GM19463 (cell line): Measurements from ENCODE around the gene IL6ST.
"Not testable (repeated sequence)": the region's sequence is repeated elsewhere in the genome, so short reads cannot be mapped to it uniquely, and the experiment has no call there.

Experiments
- ATAC-seq: cut with Tn5 transposase; IDR thresholded peaks from one replicate; pipeline ENCODE4 v1.9.1; 2021; ENCODE audit warnings: mild to moderate bottlenecking, moderate library complexity; ENCODE audit not compliant: unreplicated experiment

Gene IL6ST

DNA sequence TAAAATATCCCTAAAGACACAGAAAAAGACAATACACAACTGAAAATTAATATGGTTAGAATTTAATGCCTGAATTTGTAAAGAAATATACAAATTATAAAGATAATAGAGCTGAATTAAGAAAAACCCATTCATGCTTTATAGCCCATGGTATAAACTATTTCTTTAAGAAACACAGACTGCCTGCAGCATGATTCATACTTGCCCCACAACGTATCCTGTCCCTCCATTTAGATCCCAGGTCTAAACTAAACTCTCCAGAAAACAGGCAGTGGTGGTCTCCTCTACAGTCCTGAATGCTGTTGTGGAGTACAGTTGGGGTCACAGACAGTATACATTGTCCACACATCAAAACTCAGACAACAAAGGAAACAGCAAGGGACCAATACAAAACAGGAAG lies 24.8 kb downstream of the IL6ST start:
- no peak for ATAC-seq

DNA sequence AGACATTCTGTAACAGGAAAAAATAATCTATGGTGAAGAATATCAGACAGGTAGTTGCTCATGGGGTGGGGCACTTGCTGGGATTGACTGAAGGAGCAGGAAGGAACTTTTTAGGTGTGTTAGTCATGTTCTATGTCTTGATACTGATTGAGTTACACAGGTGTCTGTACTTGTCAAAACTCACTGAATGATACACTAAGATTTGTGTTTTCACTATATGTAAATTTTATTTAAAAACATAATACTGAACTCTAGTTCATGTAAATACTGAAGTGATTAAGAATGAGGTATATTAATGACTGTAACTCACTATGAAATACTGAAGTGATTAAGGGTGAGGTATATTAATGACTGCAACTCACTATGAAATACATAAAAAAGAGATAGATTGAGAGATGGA lies 28.5 kb downstream of the IL6ST start:
- no peak for ATAC-seq

DNA sequence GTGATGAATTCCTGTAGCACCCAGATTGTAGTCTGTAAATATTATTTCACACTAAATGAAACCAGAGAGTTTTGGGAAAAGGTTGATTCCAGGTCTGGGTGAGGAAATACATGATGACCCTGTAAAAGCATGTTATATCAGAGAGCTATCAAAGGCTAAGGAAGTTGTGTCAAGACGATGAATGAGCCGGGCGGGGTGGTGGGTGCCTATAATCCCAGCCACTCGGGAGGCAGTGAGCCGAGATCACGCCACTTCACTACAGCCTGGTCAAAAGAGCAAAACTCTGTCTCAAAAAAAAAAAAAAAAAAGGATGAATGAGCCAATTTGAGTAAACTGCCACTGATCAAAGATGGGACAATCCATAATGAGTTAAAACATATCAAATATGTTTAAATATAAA lies 29.2 kb downstream of the IL6ST start:
- ATAC-seq, result no peak

DNA sequence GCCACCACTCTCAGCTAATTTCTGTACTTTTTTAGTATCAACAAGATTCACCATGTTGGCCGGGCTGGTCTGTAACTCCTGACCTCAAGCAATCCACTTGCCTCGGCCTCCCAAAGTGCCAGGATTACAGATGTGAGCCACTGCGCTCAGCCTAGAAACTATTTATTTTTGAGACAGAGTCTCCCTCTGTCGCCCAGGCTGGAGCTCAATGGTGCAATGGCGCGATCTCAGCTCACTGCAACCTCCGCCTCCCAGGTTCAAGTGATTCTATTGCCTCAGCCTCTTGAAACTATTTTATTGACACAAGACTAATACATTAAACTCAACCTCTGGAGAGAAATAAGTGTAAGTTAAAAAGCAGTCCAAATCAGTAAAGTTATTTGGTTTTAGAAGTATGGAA lies 34.0 kb downstream of the IL6ST start:
- ATAC-seq, result no peak

DNA sequence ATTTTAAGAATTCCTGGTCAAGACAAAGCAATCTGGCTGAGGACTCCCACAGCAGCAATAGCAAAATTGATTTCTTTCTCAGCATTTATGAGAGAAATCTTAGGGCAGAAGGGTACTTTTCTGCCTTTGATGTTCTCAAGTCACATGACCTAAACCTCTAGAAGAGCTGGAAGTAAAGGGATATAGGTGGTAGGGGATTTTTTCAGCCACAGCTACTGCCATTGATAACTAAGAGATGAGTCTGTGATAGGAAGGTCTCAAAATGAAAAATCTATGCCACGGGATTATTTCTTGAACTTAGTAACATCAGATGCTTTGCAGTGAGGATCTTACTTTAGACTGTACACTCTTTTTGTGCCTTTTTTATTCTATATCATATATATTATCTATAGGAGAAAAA lies 35.6 kb downstream of the IL6ST start:
- no peak for ATAC-seq

DNA sequence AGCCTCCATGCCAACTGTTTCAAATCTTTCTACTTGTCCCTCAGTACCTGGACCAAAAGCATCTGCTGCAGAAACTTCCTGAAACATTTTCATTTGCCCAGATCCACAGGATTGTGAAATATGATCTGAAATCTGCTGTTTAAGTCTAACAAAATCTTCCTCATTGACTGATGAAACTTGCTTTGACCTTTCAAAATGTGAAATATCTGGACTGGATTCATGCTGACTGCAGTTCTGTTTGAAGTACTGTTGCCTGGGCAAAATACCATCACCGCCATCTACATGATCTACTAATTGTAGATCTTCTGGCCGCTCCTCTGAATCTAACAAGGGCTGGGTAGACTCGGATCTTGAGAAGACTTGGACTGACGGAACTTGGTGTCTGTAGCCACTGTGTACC lies 53.6 kb downstream of the IL6ST start:
- ATAC-seq, result not testable (repeated sequence)

DNA sequence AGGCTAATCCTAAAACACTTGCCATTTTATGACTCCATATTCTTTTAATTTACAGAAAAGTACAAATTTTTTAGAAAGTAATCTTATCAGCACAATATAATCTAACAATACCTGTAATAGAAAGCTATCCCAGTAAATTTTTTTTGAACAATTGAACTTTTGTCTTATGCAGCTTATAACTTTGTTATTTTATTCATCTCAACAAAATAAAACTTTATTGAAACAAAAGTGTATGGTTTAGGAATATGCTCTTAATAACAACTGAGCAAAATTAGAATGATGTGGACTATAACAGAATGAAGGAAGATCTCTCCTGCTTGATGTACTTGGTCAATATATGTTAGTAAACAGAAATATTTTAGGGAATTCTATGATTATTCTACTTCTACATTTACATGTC lies 57.2 kb downstream of the IL6ST start:
- not testable (repeated sequence) for ATAC-seq

DNA sequence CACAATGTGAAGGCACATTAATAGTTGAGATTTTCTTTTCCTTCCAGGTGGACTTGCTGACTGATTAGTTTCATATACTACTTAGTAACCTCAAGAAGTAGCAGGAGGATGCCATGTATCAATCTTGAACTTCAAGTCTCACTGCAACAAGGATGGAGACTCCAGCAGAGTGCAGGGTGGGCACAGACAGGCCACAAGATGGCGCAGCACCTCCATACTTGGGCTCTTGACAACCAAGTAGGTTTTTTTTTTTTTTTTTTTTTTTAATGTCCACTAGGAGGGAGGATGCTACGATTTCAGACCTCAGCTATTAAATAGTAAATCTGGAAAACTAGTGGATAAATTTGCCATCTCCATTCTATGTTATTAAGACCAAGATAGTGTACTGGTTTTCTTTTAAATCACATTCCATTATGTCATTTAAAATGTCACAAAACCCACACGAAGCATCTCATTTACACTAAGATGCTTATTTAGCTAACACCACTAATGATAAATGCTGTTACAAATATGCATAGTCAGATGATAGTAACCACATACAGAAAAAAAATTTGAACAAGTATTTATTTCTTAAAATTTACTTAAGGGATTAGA lies 58.6 kb downstream of the IL6ST start:
- ATAC-seq, result peak; percentile 72

DNA sequence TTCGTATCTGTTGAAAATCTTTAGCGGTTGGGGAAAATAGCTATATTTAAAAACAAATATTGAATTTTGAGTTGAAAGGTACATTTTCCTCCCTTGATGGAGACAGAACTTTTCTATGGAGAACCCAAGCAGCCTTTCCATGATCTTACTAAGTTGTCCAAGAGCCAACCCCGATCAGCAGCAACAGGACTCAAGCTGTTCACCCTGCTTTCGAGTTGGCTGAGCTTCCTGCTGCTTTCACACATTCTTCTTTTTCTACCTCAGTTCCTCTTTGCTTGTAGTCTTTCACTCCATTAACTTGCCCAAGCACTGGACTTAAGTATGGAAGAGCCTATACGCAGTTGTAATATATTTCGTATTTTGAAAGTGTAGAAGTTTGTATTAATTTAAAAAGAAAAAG lies 59.4 kb downstream of the IL6ST start:
- no peak for ATAC-seq

DNA sequence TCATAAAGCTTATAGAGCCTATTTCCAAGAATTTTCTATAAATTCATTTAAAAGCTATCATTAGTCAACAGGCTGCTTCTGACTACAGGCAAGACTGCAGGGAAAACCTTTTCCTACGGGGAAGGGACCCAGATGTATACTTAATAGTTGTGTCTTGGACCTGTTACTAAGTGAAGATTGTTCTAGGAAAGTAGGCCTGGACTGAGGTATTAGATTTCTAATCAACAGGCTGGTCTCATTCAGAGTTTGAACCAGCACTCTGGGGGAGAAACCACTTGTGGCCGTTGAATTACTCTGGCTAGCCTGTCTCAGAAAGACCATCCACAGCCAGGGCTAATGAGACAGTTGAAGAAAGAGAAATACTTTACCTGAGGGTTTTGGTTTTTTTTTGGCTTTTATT lies 60.0 kb downstream of the IL6ST start:
- ATAC-seq, result no peak

DNA sequence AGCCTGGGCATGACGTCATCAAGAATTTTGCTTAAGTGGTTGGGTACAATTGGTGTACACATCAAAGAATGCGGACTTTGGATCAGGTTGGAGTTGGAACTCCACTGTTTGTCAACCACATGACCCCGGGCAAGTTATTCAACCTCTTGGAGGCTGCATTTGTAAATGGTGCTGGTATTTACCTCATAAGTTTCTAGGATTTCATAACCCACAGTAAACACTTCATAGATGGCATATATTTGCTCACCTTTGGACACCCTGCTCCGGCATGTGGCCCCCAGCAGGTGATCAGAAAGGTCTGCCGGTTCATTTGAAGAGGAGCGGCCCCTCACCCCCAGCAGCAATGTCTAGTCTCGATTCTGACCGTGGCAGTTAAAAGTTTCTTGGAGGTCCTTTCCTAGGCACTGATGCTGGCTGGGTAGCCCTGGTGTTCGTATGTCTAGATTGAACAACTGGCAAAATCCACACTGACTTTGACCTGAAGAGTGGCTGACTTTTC lies 60.6 kb downstream of the IL6ST start:
- ATAC-seq, result no peak

DNA sequence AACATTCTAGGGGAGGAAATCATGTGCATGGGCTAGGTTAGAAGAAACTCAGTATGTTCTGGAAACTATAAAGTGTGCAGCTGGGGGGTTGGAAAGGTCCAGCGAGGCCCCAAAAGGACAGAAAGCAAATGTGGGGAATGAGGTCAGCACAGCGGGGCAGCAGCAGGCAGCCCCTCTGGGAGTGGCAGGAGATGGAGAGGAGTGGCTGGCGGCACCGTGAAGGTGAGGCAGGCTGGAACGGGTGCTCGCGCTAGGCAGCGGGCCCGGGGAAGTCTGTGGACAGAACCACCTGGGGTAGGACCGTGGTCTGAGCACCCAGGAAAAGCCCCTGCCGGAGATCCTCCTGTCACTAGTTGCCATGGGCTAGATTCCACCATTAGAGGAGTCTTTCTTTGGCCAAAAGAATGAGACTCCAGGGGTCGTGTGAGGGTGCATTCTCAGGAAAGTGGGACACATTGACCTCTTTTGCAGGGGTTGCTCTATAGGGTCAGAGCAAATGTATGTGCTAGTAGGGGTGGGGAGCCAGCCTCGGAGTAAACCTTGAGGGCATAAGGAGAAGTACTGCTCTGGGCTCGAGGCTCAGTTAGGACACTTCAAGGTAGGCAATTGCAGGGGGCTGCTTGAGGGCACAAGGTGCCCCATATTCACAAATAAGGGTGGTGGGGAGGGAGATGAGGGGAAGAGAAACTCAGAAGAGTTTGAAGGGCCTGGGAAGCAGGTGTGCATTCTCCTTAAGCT lies 61.2 kb downstream of the IL6ST start:
- no peak for ATAC-seq

DNA sequence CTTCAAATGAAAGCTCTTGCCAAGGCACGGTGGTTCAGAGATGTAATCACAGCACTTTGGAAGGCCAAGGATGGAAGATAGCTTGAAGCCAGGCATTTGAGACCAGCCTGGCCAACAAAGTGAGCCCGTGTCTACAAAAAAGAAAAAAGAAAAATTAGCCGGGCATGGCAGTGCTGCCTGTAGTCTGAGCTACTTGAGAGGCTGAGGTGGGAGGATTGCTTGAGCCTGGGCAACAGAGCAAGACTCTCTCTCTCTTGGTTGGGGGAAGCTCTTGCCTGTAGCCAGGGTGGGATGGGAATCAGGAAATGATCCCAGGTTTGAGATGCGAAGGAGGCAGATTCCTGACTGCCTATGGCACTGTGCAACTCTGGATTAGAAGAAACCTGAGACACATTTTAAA lies 62.1 kb downstream of the IL6ST start:
- ATAC-seq, result no peak

DNA sequence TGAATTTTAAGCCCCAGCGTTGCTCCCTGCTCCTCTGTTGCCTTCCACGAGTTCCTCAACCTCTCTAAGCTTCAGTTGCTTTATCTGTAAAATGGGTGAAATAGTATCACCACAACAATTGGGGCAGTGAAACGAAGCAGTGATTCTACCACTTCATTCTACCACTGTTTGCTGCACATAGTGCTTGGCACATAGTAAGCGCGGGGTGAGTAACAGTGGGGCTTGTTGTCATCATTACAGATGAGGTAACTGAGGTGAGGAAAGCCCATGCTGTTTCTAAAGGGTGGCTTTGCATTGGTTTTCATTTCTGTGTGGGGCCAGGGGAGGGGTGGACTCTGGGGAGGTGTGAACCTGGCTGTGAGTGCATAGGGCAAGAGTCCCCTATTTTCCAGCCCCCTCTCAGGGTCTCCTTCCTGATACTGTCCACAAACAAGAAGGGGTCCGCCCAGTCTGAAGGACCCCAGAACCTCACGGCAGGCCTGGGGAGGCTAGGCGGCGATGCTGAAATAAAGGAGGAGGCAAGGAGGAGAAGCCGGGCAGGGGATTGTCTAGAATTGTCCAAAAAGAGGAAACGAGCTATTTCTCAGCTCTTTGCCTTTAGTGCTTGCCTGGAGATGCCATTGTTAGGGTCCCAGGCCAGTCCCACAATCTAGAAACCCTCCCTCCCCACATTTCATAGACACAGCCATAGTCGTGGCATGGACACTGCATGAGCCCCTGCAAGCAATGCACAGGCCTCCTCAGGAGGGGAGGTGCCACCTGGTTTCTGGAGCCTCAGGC lies 65.6 kb downstream of the IL6ST start:
- ATAC-seq, result no peak

DNA sequence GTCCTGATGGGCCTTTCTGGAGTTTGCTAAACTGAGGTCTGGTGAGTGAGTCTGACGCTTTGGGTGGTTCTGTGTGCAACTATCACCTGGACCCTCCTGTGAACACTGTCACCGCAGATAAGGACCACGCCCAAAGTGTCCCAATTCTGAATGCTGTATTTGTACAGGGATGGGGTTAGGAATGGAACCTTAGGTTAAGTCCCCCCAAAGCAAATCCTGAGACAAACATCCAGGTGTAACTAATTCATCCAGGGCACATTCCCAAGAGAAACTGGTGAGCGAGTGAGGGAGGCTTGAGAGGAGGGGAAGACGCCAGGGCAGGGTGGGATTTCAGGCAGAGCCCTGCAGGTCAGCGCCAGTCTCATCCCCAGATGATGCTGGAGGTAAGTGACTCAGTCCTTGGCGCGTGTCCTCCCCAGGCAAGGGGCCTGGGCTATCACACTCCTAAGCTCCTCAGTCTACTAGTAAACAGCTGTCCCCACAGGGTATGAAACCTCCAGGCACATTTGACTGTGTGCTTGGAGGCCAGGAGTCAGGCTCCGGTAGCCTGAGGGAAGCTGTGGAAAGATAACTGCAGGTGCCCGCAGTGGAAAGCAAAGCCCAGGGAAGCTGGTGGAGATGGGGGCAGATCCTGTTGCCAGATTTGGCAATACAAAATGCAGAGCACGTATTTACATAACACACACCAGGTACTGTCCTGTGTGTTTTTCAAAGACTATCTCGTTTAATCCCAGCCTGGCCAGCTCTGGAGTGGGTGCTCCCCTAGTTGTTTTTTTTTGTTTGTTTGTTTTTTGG lies 66.7 kb downstream of the IL6ST start:
- no peak for ATAC-seq

DNA sequence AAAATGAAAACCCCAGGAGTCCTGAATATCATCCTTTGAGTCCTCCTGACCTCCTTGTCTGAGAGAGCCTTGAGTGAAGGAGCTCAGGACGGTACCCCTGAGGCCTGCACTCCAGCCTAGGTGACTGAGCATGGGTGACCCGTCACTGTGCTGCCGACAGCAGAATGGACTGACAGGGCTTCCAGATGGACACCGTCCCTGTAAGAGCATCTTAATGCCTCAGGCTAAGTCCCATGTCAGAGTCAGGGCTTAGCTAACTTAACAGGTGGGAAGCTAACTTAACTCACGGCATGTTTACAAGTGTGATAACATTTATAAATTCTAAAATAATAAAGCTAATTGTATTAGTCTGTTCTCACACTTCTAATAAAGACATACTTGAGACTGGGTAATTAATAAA lies 68.3 kb downstream of the IL6ST start:
- ATAC-seq, result no peak

DNA sequence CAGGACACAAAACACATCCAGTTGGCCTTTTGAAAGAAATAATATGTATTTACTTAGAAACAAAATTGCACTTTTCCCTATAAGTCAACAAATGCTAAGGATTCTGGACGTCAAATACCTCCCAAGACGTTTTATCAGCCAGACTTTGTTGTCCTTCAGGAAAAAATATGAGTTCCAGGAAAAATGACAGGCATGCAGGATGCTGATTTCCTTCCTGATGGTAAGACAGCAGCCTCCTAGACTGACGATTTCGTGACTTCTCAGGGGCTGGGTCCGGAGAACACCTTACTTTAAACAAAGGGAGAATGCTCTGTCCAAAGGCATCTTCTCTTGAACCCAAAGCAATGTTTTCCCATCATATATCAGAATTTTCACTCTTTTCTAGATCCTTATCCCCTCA lies 69.1 kb downstream of the IL6ST start:
- no peak for ATAC-seq

DNA sequence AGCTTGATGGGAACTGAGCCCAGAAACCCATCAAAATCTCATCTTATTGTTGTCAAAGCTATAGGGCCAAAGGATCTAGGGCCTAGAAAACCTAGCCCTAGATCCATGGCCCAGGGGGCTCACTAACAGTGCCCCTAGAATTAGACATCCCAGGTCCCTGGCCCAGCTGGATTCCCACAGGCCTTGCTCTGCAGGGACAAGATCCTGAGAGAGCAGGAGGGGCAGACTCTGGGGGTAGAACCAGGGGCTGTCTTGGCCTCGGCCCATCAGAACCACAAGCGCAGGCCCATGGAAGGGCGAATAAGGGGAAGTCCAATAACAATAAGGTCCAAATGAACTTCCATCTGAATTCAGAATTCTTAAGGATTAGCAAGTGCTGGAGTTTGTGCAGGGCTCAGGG lies 69.6 kb downstream of the IL6ST start:
- no peak for ATAC-seq

DNA sequence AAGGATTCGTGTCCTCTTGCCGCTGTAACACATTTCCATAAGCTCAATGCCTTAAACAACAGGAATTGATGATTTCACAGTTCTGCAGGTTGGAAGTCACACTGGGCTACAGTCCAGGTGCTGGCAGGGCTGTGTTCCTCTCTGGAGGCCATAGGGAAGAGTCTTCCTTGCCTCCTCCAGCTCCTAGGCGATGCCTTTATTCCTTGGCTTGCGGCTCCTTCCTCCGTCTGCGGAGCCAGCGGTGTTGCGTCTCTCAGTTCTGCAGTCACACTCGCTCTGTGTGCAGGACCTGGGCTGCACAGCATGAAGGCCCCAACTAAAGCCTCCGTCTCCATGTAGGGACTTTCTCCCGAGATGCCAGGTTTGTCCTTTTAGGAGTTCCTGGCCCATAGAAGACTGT lies 70.0 kb downstream of the IL6ST start:
- ATAC-seq, result no peak

DNA sequence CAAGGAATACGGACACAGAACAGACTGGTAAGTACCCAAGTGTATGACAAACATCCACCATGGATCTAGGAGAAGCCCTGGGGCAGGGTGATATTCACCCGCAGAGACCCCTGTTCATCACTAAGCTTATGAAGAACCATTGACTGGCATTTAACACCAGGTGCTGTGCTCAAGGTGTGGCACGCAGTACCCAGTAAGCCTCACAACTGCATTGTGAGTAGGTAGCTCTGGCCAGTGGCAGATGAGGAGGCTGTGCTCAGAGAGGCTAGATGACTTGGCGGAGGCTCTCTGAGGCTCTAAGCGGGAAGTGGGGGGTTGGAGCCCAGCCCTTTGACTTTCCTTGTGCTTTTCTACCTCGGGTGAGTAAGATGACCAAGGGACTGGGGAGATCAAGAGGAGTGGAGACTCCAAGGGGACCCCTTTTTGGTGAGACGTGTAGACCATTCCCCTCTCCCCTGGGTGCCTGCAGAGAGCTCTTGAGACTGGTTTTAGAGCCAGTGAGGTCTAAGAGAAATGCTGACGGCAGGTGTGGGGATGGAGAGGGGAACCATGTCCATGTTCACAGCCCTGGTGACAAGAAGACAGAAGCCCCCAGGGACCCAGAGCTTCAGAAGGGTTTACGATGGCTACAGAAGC lies 70.8 kb downstream of the IL6ST start:
- ATAC-seq, result no peak
